ENCODE results near the gene C2.
A peak's percentile ranks its signal among the peaks of the same experiment; 100 is the strongest.
"Not testable (repeated sequence)": the region's sequence is repeated elsewhere in the genome, so short reads cannot be mapped to it uniquely, and the experiment has no call there.

Gene C2

DNA sequence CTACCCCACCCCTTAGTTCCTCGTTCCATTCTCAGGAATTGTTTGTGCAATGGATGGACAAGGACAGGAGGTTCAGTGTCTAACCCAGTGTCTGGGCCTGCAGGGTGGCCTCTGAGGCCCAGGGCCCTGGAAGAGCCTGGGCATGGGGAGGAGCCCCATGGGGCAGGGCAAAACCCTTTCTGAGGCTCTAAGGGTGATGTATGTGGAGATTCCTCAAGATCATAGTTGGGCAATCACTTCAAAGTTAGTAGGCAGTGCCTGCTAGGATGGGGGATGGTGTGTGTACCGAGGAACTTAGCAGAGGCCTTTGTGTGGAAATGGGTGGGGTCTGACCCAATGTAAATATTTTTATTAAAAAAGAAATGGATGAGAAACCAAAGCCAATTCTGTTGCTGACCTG lies 6.7 kb upstream of the C2 start:
- DNase-seq: no peak

DNA sequence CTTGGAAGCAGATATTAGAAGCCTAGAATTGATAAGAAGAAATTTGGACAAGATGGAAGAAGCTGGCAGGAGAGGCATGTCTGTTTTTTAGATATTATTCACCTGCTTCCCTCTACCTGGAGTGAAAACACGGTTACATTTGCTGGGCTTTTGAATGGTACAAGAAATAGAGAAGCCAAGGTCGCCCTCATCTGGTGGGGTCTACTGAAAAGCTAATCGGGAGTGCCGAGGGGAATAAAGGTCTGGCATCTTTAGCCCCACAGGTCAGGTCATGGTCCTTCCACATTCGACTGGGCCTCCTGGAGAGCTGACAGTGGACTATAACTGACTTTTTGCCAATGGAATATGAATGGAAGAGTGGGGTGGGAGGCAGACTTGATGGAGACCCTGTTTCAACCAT lies 4.6 kb upstream of the C2 start:
- DNase-seq: no peak

DNA sequence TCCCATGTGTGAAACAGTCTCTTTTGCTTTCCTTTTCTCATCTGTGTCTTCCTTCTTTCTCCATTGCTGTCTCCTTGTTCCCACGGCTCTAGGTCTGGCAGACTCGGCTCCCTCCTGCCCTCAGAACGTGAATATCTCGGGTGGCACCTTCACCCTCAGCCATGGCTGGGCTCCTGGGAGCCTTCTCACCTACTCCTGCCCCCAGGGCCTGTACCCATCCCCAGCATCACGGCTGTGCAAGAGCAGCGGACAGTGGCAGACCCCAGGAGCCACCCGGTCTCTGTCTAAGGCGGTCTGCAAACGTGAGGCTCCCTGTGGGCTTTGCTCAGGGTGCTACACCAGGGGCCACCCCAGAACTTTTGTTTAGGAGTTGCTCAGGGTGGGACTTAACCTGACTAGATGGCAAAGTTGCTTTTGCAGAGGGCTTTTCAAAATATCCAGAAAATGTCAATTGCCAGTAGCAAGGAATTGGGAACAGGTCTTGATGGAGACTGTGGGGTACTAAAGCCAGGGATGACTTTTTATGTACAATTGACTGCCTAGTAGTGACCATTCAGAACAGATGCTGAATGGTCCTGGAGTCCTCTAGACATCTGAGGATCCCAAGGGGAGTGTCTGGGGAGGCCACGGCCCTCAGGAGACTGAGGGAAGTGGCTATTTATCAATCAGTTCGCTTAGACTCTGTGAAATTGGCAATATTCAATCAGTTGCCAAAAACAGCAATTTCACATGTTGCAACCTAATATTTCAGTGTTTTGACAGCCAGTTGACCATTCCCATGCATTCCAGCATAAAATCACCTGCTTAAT lies 550 bp downstream of the C2 start:
- no peak for DNase-seq

DNA sequence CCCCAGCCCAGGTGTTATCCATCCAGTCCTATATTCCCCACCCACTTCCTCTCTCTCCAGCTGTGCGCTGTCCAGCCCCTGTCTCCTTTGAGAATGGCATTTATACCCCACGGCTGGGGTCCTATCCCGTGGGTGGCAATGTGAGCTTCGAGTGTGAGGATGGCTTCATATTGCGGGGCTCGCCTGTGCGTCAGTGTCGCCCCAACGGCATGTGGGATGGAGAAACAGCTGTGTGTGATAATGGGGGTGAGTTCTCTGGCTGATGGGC lies 1.1 kb downstream of the C2 start:
- no peak for DNase-seq

DNA sequence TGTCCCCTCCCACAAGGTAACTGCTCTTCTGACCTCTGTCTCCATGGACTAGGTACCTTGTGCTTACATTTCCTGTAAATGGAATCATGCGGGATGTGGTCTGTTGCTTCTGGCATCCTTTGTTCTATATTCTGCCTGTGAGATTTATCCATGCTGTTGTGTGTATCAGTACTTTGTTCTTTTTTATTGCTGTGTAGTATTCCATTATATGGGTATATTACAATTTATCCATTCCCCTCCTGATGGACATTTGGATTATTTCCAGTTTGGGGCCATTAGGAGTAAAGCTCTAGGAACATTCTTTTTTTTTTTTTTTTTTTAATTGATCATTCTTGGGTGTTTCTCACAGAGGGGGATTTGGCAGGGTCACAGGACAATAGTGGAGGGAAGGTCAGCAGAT lies 3.4 kb downstream of the C2 start:
- DNase-seq: no peak

DNA sequence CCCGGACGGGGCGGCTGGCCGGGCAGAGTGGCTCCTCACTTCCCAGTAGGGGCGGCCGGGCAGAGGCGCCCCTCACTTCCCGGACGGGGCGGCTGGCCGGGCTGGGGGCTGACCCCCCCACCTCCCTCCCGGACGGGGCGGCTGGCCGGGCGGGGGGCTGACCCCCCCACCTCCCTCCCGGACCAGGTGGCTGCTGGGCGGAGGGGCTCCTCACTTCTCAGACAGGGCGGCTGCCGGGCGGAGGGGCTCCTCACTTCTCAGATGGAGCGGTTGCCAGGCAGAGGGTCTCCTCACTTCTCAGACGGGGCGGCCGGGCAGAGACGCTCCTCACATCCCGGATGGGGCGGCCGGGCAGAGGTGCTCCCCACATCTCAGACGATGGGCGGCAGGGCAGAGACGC lies 4.6 kb downstream of the C2 start:
- DNase-seq: not testable (repeated sequence)

DNA sequence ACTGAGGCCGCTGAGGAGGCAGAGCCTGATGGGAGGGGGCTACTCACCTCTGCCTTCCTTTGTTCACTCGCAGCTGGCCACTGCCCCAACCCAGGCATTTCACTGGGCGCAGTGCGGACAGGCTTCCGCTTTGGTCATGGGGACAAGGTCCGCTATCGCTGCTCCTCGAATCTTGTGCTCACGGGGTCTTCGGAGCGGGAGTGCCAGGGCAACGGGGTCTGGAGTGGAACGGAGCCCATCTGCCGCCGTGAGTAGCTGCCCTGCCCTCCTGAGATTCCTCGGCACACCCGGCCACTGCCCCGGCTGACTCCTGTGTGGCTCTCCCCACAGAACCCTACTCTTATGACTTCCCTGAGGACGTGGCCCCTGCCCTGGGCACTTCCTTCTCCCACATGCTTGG lies 6.0 kb downstream of the C2 start:
- no peak for DNase-seq

DNA sequence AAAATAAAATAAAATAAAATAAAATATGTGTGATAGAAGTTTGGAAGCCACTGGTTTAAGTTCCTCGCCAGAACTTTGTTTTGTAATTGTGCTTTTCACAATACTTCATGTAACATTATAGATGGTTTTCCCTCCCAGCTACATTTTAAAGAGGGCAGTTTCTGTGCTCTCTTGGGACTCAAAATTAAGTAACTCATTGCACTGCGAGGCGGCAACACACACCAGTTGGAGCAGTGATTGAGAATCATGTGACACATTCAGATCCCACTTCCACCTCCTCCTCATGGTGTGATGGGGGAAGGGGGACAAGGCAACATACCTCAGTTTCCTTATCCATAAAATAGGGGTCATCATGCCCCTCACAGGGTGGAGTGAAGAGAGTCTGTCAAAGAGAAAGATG lies 7.5 kb downstream of the C2 start:
- DNase-seq: no peak

DNA sequence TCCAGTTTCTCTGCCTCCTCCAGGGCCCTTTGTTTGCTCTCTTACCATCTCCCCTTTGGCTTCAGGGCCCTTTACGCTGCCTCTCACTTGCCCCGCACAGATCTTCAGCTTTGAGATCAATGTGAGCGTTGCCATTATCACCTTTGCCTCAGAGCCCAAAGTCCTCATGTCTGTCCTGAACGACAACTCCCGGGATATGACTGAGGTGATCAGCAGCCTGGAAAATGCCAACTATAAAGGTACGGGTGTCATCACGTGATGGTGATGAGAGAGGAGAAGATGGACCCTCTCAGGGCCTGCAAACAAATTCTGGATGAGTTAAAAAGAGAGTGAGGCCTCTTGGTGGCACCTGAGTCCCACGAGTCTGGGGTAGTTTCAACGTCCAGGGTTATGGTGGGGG lies 8.3 kb downstream of the C2 start:
- DNase-seq: no peak

DNA sequence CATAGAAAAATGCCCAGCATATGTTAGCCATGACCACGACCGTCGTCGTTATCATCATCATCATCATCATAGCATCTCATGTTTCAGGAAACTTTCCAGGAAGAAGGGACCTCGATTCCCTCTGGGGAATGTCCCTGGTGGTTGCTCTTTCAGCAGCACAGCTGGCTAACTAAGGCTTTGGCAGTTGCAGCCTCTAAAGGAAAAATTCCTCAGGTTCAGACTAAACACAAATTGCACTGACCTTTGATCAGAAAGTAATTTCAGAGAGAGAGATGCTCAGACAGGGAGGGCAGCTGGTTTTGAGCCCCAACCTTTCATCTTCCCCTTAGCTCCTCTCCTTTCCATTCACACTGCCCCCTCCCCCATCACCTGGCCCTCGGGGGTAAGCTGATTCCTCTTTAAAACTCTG lies 12.7 kb downstream of the C2 start:
- no peak for DNase-seq

DNA sequence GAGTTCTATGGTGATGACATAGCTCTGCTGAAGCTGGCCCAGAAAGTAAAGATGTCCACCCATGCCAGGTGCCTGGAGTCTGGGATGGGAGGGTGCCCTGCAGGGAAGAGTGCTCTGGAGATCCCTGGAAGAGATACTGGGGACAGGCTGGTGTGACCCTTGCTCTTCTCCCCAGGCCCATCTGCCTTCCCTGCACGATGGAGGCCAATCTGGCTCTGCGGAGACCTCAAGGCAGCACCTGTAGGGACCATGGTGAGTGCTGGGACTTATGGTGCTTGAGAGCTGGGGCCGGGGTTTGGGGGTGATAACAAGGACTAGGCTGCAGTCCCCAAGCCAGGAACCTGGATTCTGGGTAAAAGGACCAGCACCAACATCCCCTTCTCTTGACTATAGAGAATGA lies 16.2 kb downstream of the C2 start:
- DNase-seq: no peak

DNA sequence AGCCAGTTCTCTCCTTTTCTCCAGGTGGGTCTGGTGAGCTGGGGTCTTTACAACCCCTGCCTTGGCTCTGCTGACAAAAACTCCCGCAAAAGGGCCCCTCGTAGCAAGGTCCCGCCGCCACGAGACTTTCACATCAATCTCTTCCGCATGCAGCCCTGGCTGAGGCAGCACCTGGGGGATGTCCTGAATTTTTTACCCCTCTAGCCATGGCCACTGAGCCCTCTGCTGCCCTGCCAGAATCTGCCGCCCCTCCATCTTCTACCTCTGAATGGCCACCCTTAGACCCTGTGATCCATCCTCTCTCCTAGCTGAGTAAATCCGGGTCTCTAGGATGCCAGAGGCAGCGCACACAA lies 17.6 kb downstream of the C2 start:
- DNase-seq: no peak

DNA sequence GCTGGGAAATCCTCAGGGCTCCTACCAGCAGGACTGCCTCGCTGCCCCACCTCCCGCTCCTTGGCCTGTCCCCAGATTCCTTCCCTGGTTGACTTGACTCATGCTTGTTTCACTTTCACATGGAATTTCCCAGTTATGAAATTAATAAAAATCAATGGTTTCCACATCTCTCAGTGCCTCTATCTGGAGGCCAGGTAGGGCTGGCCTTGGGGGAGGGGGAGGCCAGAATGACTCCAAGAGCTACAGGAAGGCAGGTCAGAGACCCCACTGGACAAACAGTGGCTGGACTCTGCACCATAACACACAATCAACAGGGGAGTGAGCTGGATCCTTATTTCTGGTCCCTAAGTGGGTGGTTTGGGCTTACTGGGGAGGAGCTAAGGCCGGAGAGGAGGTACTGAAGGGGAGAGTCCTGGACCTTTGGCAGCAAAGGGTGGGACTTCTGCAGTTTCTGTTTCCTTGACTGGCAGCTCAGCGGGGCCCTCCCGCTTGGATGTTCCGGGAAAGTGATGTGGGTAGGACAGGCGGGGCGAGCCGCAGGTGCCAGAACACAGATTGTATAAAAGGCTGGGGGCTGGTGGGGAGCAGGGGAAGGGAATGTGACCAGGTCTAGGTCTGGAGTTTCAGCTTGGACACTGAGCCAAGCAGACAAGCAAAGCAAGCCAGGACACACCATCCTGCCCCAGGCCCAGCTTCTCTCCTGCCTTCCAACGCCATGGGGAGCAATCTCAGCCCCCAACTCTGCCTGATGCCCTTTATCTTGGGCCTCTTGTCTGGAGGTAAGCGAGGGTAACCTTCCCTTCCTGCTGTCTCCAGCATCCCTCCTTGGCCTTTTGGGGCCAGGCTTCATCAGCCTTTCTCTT lies 18.2 kb downstream of the C2 start, which contains the start of gene CFB:
Gene CFB, plus strand, starts transcription at position 589 of the 863 bp plus-strand sequence. Its CDS starts 127 bp downstream, at position 716.
- no peak for DNase-seq

DNA sequence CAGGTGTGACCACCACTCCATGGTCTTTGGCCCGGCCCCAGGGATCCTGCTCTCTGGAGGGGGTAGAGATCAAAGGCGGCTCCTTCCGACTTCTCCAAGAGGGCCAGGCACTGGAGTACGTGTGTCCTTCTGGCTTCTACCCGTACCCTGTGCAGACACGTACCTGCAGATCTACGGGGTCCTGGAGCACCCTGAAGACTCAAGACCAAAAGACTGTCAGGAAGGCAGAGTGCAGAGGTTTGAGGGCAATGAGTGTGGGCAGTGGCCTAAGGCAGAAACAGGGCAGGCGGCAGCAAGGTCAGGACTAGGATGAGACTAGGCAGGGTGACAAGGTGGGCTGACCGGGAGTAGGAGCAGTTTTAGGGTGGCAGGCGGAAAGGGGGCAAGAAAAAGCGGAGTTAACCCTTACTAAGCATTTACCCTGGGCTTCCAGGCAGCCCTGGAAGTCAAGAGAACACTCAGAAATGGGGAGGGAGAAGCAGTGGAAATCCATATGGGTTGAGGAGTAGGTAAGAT lies 18.9 kb downstream of the C2 start:
- no peak for DNase-seq

DNA sequence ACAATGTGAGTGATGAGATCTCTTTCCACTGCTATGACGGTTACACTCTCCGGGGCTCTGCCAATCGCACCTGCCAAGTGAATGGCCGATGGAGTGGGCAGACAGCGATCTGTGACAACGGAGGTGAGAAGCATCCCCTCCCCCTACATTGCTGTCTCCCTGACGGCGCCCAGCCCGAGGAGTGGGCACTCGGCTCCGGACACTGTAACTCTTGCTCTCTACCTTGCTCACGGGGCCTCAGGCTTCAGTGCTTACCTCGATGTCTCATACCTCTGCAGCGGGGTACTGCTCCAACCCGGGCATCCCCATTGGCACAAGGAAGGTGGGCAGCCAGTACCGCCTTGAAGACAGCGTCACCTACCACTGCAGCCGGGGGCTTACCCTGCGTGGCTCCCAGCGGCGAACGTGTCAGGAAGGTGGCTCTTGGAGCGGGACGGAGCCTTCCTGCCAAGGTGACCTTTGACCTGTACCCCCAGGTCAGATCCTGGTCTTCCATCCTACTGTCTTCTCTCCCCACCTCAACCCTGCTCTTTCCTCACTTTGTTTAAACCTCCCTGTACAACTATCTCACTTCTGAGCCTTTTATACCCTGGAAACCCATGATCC lies 19.7 kb downstream of the C2 start:
- DNase-seq: no peak

DNA sequence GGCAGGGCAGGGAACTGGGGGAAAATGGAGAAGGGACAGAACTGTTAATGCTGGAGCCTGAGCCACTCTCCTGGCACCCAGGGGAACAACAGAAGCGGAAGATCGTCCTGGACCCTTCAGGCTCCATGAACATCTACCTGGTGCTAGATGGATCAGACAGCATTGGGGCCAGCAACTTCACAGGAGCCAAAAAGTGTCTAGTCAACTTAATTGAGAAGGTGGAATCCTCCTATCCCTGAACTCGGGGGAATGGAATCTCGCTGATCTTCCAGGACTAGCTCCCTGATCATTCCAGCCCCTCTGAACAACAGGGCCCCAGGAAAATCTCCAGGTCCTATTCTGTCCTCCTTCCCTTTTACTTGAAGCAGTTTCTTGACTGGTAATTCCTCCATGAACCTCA lies 20.3 kb downstream of the C2 start:
- DNase-seq: no peak

DNA sequence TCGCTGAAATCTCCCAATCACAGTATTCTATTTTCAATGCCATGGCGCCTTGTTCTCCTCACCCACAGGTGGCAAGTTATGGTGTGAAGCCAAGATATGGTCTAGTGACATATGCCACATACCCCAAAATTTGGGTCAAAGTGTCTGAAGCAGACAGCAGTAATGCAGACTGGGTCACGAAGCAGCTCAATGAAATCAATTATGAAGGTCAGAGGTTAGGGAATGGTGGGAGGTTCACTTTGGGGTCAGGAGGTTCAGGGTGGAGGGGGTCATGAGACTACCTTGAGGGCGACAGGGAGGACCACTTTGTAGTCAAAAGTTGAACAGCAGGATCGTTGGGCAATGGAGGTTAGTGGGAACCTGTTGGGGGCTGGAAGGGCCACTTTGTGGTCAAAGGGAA lies 20.8 kb downstream of the C2 start:
- DNase-seq: no peak

DNA sequence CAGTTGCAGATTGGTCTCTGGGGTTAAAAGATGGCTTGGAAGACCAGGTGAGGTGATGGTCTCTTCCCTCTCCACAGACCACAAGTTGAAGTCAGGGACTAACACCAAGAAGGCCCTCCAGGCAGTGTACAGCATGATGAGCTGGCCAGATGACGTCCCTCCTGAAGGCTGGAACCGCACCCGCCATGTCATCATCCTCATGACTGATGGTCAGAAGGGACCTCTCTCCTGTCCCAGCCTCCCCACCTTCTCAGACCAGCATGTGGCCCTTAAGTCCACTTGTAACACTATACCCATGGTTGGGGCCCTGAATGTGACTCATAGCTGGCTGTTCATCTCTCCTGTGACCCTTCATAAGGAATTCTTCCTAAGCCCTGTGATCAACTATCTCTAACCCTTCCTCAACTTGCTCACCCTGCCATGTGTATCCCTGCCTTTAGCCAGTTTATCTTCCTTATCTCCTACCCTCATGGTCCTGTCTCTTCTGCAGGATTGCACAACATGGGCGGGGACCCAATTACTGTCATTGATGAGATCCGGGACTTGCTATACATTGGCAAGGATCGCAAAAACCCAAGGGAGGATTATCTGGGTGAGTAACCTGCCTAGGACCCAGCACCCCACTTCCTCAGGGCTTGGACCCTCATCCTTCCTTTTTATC lies 21.4 kb downstream of the C2 start:
- DNase-seq: no peak

DNA sequence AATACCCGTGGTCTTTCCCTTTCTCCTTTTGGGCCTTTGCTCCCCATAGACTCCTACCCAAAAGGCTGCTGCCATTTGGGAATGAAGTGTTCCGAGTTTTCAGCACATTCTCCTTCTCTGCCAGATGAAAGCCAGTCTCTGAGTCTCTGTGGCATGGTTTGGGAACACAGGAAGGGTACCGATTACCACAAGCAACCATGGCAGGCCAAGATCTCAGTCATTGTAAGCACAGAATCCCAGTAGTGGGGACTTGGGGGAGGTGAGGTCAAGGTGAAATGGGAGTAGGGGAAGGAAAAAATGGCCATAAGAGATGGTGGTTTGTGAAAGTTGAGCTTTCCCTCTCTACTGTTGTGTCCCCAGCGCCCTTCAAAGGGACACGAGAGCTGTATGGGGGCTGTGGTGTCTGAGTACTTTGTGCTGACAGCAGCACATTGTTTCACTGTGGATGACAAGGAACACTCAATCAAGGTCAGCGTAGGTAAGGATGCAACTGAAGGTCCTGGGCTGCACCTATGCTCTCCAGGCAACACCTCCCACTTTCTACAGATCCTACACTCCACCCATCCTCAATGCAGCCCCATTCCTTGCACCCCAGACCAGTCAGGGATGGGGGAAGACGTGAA lies 22.5 kb downstream of the C2 start:
- no peak for DNase-seq

DNA sequence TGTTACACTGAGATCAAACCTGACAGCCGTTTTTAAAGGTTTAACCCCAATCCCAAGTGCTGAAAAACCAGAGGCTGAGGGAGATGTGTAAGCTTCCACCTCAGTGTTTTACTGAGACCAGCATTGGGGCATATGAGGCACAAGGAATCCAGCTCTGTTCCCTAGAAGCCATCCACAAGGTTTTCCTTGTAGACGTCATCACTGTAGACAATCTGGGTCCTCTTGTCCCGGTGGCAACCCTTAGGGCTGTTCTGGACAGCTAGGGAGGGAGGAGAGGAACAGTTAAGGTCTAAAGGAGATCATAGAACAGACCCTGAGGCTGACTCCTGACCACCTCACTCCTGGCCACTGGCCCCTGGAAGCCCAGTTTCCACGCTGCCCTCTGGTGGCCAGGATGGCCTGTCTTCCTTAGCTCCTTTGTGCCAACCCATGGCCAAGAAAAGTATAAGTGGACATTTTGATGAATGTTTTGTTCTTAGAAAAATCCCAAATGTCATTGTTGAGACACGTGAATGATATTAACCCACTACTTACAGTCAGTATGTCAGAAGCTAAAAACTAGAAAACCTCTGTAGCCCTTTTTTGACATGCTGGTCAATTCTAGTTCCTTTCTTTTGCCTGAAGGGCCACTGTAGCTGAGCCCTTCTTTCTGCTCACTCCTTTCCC lies 24.8 kb downstream of the C2 start:
- peak in 28 of 58 donors; percentile 2 to 64 (median 13) for DNase-seq

DNA sequence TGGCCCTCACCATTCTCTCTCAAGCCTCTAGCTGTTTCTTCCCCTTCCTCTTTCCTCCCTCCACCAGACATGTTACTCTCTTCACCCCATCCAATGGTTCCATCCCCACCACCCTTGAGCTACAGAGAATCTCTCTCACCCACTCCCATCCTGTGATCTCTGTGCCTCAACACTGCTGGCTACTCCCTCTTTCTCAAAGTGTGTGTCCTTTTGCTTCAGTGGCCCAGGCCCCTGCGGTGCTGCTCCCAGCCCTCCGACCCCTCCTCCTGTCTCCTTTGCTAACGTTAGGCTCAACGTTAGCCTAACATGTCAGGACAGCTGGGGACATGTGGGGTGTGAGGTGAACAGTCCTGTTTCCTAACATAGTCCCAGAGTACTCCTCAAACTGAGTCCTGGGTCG lies 25.4 kb downstream of the C2 start:
- DNase-seq: no peak
